NCI-H1105 (cell line): ENCODE data around the gene MCAT.
"Not testable (repeated sequence)": the region's sequence is repeated elsewhere in the genome, so short reads cannot be mapped to it uniquely, and the experiment has no call there.

ENCODE experiments used
- DNase-seq: peaks from one replicate; lab custom pipeline; 2025; lab: John Stamatoyannopoulos, UW

The MCAT gene

DNA sequence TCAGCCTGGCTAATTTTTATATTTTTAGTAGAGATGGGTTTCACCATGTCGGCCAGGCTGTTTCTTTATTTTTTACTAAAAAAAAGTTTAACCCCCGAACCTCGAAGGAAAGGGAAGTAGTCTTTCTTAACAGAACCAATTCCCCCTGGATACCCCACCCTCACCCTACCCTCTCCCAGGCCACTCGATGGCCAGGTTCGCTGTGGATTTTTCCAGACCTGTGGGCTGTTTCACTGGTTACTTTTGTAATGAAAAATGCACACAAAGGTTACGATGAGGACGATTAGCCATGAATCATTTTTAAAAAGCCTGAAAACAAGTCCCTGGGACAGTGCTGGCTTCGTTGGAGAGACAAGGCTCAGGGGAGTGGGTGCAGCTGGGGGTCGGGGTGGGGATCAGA is 10.7 kb upstream of the MCAT start:
- no peak for DNase-seq

GRCh38 chr22:43152357-43153071 is 9.3 kb upstream of the MCAT start:
- no peak for DNase-seq

DNA sequence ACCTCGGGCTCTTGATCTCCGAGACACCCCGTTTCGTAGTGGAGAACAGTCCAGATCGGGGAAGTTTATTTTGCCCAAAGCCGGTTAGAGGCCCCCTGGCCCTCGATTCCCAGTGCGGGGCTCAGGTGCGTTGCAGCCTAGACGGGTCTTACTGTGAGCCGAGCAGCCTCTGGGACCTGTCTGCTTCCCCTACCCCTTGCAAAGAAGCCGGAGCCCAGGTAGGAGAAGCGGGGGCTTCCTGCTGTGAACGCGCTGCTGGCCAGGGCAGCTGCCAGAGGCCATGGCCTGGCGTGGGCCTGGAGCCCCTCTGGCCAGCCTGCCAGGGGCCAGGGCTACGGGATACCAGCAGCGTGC is 8.8 kb upstream of the MCAT start:
- no peak for DNase-seq

DNA sequence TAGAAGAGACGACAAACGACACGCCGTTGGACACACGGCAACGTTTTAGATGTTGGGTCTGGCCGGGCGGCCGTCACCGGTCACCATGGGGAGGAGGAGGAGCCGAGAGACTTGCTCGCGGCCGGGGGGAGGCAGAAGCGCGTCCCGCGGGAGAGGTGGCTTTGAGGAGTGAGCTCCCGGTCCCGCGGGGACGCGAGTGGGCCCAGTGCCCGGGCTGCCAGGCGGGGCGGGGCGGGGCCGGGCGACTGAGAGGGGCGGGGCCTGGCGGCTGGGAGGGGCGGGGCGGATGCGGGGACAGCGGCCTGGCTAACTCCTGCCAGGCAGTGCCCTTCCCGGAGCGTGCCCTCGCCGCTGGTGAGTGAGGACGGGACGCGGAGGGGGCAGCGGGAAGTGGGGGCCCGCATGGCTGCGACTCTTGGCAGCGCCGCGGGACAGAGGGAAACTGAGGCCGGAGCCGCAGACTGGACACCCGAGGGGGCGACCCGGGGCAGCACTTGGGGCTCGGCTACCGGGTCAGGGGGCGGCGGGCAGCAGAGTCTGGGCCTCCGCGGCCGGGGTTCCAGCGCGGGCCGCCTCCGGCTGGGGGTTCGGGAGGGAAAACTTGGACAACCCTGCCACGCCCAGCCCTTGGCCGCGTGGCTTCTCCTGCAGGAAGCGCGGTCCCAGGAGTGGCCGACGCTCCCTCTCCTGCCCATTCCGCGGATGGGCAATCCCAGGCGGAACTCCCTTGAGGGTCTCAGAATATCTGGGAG is 8.2 kb upstream of the MCAT start, which contains the start of gene TSPO:
Gene TSPO (plus strand): TSS at position 309 of the 752 bp plus-strand sequence. CDS start 7,680 bp downstream, outside the sequence.
- no peak for DNase-seq

GRCh38 chr22:43150731-43151206 is 7.6 kb upstream of the MCAT start:
- no peak for DNase-seq

DNA sequence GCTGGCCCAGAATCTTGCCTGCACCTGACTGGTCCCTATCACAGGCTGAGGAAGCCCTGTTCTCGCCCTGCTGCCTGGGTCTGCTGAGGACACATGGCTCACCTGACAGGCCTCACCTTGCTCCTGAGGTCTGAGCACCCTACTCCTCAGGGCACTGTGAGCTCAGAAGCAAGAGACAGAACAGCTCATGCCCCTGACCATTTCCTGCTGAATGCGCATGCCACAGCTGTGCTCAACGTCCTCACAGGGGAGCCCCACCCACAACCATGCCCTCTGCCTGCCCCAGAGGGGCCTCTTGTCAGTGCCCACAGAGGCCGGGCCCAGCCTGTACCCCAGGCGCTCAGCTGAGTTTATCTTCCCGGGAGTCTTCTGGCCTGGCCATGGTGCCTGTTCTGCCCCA is 5.4 kb upstream of the MCAT start:
- DNase-seq = no peak

DNA sequence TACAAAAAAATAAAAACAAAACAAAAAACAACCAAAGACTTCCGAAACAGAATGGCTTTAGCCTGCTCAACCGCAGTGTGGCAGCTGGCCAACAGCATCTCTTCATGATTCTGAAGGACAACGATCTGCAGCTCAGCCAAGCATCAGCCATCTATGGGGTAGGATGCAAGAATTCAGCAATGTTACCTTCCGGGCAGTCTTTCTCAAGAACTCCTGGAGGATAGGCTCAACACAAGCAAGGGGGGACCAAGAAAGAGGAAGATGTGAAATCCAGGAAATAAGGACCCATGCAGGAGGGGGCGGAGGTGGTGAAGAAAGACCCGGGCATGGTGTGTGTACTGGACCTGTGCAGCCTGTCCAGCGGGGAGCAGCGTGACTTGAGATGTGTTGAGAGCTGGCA is 4.6 kb upstream of the MCAT start:
- DNase-seq = no peak

DNA sequence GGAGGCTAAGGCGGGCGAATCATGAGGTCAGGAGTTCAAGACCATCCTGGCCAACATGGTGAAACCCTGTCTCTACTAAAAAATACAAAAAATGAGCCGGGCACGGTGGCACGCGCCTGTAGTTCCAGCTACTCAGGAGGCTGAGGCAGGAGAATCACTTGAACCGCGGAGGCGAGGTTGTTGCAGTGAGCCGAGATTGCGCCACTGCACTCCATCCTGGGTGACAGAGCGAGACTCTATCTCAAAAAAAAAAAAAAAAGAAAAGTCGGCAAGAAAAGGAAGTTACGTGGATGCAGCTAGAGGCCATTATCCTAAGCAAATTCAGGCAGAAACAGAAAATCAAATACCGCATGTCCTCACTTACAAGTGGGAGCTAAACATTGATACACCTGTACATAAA is 3.1 kb upstream of the MCAT start:
- not testable (repeated sequence) for DNase-seq

DNA sequence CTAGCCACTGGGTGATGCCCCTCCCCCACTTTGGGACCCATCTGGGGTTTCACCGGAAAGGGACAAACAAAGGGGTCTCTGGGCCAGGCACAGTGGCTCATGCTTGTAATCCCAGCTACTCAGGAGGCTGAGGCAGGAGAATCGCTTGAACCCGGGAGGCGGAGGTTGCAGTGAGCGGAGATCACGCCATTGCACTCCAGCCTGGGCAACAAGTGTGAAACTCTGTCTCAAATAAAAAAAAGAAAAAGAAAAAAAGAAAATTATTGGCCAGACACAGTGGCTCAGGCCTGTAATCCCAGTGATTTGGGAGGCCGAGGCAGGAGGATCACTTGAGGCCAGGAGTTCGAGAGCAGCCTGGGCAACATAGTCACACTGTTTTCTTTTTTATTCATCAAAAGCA is 2.2 kb upstream of the MCAT start:
- not testable (repeated sequence) for DNase-seq

GRCh38 chr22:43144949-43145348 is 1.8 kb upstream of the MCAT start:
- no peak for DNase-seq

DNA sequence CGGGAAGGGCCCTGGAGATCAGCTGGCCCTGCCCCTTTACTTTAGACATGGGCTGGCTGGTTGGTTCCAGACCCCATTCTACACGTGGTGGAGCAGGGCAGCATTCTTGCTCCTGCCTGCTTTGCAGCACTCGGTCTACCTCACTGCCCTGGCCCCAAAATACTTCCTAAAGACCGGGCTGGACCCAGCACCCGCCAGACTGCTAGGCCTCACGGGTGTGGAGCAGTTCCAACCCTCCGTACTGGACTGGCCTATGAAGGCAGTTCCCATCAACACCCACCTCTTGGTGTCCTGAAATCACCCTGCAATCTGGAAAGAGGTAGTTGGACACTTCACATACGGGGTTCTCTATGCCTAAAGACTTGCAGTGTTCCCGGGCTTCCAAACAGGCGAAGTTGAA is 6.4 kb downstream of the MCAT start:
- no peak for DNase-seq

DNA sequence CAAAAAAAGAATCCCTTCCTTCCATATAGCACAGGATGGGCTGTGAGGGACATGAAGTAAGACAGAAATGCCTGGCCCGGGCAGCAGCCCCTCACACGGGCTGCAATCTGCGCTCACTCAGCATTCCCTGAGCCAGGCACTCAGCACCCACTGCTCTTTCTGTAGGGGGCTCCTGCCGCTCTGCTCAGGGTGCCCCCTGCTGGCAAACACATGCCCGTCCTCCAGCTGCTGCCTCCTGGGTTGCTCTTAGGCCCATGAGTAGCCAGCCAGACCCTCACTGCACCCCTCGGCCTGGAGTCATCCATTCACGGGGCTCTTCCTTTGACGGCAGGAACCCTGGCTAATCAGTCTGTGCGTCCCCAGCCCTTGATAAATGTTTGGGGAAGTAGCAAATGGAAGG is 6.9 kb downstream of the MCAT start:
- DNase-seq = no peak

GRCh38 chr22:43135565-43135964 is 7.6 kb downstream of the MCAT start:
- no peak for DNase-seq

DNA sequence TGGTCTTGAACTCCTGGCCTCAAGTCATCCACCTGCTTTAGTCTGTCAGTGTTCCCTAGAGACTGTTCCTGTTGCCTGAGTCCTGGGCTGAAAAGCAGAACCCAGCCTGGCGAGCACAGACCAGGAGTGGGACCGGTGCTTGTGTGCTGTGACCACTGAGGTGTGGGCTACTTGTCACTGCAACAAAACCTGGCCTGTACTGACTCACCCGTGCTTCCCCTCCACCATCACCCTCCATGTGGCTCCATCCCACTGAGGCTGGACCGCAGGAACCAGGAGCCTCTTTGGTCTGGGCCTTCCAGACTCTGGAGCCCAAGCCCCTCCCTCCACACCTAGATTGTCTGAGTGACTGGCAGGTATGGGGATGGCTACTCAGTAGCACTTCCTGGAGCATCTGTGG is 8.6 kb downstream of the MCAT start:
- no peak for DNase-seq

DNA sequence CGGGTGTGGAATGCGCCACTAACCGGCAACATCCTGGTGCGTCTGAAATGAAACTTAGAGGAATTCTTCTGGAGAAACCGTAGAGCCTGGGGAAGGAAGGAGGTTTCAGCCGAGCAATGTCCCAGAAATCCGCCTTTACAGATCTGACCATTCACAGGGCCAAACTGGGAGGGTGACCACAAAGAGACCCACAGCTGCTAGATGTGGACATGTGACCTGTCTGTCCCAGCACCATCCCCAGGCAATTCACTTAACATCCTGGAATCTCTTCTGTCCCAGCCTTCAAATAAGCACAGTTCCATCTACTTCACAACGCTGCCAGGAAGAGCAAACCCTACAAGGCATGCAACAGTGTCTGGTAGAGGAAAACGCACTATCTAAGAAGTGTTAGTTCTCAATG is 9.8 kb downstream of the MCAT start:
- no peak for DNase-seq

GRCh38 chr22:43131773-43132501 is 11.3 kb downstream of the MCAT start:
- DNase-seq = no peak

- no peak for DNase-seq
Observed at GRCh38 chr22:43129426-43130425, 13.5 kb downstream of the MCAT start.

GRCh38 chr22:43128928-43129424 is 14.2 kb downstream of the MCAT start:
- DNase-seq = peak; percentile 71

GRCh38 chr22:43128116-43128515 is 15.1 kb downstream of the MCAT start:
- no peak for DNase-seq

DNA sequence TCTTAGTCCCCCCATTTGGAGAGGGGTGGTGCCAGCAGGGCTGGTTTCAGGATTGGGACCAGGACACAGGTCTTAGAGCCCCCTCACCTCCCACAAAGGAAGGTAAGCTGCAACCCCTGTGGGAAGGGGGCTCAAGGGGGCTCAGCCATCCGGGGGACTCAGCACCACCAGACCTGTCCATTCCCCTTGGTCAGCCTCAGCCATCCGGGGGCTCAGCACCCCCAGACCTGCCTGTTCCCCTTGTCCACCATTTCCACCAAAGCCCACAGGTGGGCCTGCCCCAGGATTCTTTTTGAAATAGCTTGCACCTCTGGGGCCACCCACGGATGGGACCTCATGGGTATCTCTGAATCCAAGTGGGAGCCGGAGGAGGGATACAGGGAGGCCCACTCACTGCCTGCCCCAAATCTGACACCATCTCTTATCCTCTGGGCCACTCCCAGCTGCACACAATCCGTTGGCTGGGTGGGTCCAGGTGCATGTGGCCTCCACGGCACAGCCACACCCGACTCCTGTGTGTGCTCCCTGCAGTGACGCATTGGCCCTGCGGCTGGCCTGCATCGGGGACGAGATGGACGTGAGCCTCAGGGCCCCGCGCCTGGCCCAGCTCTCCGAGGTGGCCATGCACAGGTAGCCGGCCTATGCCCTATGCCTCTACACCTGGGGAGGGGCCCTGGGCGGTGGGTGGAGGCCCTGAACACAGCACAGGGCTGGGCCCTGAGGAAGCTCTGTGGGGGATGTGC is 15.9 kb downstream of the MCAT start:
- DNase-seq = no peak
